HepG2 (cell line): Measurements from ENCODE around the gene PIMREG. TPM values are rescaled to one million over a fixed set of nuclear protein-coding genes. Genes with fewer than 3 reads are reported as not detected.

ENCODE experiments used
- ATAC-seq: fragments of 200-7000 bp; cut with Tn5 transposase; 3 replicates; pipeline ENCODE4 v1.9.1; 2020; ENCODE audit warnings: mild to moderate bottlenecking, moderate library complexity
- BruUV-seq: library from RNA; stranded (reverse); fragments of 400-500 nt; replicated peaks from 2 replicates; lab custom pipeline; 2021; lab: Mats Ljungman, UMichigan
- CTCF ChIA-PET: fragments of 300-600 bp; formaldehyde crosslinking; extraction: SDS; loops from one replicate; lab custom pipeline; 2021; ENCODE audit warnings: low total read pairs, inconsistent platforms, low intra/inter-chr PET ratio; lab: Yijun Ruan, JAX
- POLR2A ChIA-PET: fragments of 350-600 bp; sonication (Branson Sonifier 250); formaldehyde crosslinking; loops from one replicate; lab custom pipeline; 2020; ENCODE audit warnings: antibody characterized with exemption, inconsistent platforms; lab: Yijun Ruan, JAX
- DNase-seq: peaks from one replicate; pipeline ENCODE4 v3.0.0-alpha.2; 2015; ENCODE audit warnings: low spot score
- FAIRE-seq: peaks from 3 replicates; lab custom pipeline; 2011; peaks lifted over from hg19 to GRCh38; lab: Jason Lieb, UNC
- H2AFZ ChIP-seq: one replicate; pipeline ENCODE4 v1.6.1; 2011; ENCODE audit warnings: low read length, inconsistent platforms
- H3K27ac ChIP-seq: fragments of 300-600 bp; 3 replicates; pipeline ENCODE4 v1.8.0; 2011; ENCODE audit warnings: mixed run types, mild to moderate bottlenecking, mixed read lengths, low read length, inconsistent platforms; ENCODE audit not compliant: insufficient read depth; ENCODE audit errors: extremely low read length
- H3K27me3 ChIP-seq, 2 experiments: fragments of 200-600 bp in 1 of 2; 2 replicates in 1 of 2; 3 replicates in 1 of 2; pipeline versions ENCODE4 v1.6.0 to v1.8.0; 2011; ENCODE audit warnings: low read length in 2 of 2, mild to moderate bottlenecking in 2 of 2, moderate library complexity in 2 of 2, inconsistent platforms in 1 of 2; ENCODE audit not compliant: insufficient read depth in 2 of 2, control insufficient read depth in 1 of 2
- H3K36me3 ChIP-seq, 2 experiments: fragments of 200-600 bp in 1 of 2; replicated peaks in 1 of 2; 2 replicates in 1 of 2; 3 replicates in 1 of 2; pipeline versions ENCODE4 v1.5.1 to v1.8.0; 2011; ENCODE audit warnings: low read length in 2 of 2, inconsistent platforms in 1 of 2; ENCODE audit not compliant: insufficient read depth in 2 of 2, control insufficient read depth in 1 of 2
- H3K4me1 ChIP-seq: 2 replicates; pipeline ENCODE4 v1.5.1; 2012; ENCODE audit warnings: low read length, inconsistent platforms; ENCODE audit not compliant: insufficient read depth
- H3K4me2 ChIP-seq: 2 replicates; pipeline ENCODE4 v1.6.0; 2011; ENCODE audit warnings: low read depth, low read length, inconsistent platforms
- H3K4me3 ChIP-seq, 3 experiments: fragments of 200-600 bp in 1 of 3; sonication (generic), shearing (Covaris generic) in 1 of 3; replicated peaks in 1 of 3; 2 replicates each; pipeline ENCODE4 v1.5.1; 2011 to 2016; ENCODE audit warnings: low read length in 3 of 3, inconsistent platforms in 2 of 3, low read depth in 2 of 3, mild to moderate bottlenecking in 2 of 3, control low read depth in 1 of 3, mixed read lengths in 1 of 3; ENCODE audit not compliant: insufficient read depth in 1 of 3
- H3K79me2 ChIP-seq: one replicate; pipeline ENCODE4 v1.6.1; 2011; ENCODE audit warnings: low read length, inconsistent platforms; ENCODE audit not compliant: insufficient read depth
- H3K9ac ChIP-seq: 2 replicates; pipeline ENCODE4 v1.6.0; 2011; ENCODE audit warnings: mild to moderate bottlenecking, low read depth, low read length, inconsistent platforms; ENCODE audit not compliant: insufficient read depth
- H3K9me3 ChIP-seq: 2 replicates; pipeline ENCODE4 v1.5.1; 2012; ENCODE audit warnings: mild to moderate bottlenecking, low read length
- H4K20me1 ChIP-seq: 2 replicates; pipeline ENCODE4 v1.6.0; 2011; ENCODE audit warnings: inconsistent platforms, mild to moderate bottlenecking, low read length, moderate library complexity; ENCODE audit not compliant: insufficient read depth
- ATRX ChIP-seq: sonication (generic); formaldehyde crosslinking; IDR thresholded peaks from 2 replicates; pipeline ENCODE4 v1.4.0; 2020; ENCODE audit warnings: missing genetic modification reagents, borderline replicate concordance
- CBX1 ChIP-seq: IDR thresholded peaks from one replicate; pipeline ENCODE4 v1.6.1; 2016; ENCODE audit warnings: antibody characterized with exemption, low read depth
- CHD4 ChIP-seq: fragments of 200-600 bp; sonication (generic); IDR thresholded peaks from 2 replicates; pipeline ENCODE4 v1.7.0; 2017; ENCODE audit warnings: mild to moderate bottlenecking, low read length, borderline replicate concordance
- ISL2 ChIP-seq: sonication (generic); formaldehyde crosslinking; IDR thresholded peaks from 2 replicates; pipeline ENCODE4 v1.5.0; 2020; ENCODE audit warnings: missing genetic modification reagents
- NFKBIZ ChIP-seq: IDR thresholded peaks from 2 replicates; pipeline ENCODE4 v1.6.1; 2018; ENCODE audit warnings: missing genetic modification reagents, missing compliant biosample characterization
- NR1H2 ChIP-seq: sonication (generic); formaldehyde crosslinking; IDR thresholded peaks from 2 replicates; pipeline ENCODE4 v1.8.1; 2022; ENCODE audit warnings: low read depth, missing genetic modification reagents, borderline replicate concordance
- SIN3A ChIP-seq: IDR thresholded peaks from 2 replicates; pipeline ENCODE4 v1.6.1; 2011; ENCODE audit warnings: low read depth, mild to moderate bottlenecking, control low read depth, low read length, borderline replicate concordance
- TARDBP ChIP-seq: sonication (generic); formaldehyde crosslinking; IDR thresholded peaks from 2 replicates; pipeline ENCODE4 v1.8.0; 2022; ENCODE audit warnings: mild to moderate bottlenecking, missing genetic modification reagents
- THYN1 ChIP-seq: sonication (generic); formaldehyde crosslinking; IDR thresholded peaks from 2 replicates; pipeline ENCODE4 v1.8.1; 2023; ENCODE audit warnings: low read depth, mild to moderate bottlenecking, moderate library complexity, missing genetic modification reagents, borderline replicate concordance
- ZFP1 ChIP-seq: IDR thresholded peaks from 2 replicates; pipeline ENCODE4 v1.6.1; 2016
- ZNF20 ChIP-seq: sonication (generic); formaldehyde crosslinking; IDR thresholded peaks from 2 replicates; pipeline ENCODE4 v1.4.0; 2020; ENCODE audit warnings: mild to moderate bottlenecking, moderate library complexity, missing genetic modification reagents
- ZNF24 ChIP-seq: fragments of 450-650 bp; IDR thresholded peaks from 2 replicates; pipeline ENCODE4 v1.6.1; 2017; ENCODE audit warnings: antibody characterized with exemption, mild to moderate bottlenecking
- ZNF557 ChIP-seq: sonication (generic); formaldehyde crosslinking; IDR thresholded peaks from 2 replicates; pipeline ENCODE4 v1.4.0; 2020; ENCODE audit warnings: missing genetic modification reagents
- ZNF562 ChIP-seq: sonication (generic); formaldehyde crosslinking; IDR thresholded peaks from 2 replicates; pipeline ENCODE4 v1.8.0; 2022; ENCODE audit warnings: missing genetic modification reagents, borderline replicate concordance
- ZNF572 ChIP-seq: sonication (generic); formaldehyde crosslinking; IDR thresholded peaks from 2 replicates; pipeline ENCODE4 v1.5.1; 2020; ENCODE audit warnings: mild to moderate bottlenecking, missing genetic modification reagents
- ZNF776 ChIP-seq: sonication (generic); formaldehyde crosslinking; IDR thresholded peaks from 2 replicates; pipeline ENCODE4 v1.4.0; 2020; ENCODE audit warnings: mild to moderate bottlenecking, missing genetic modification reagents
- ZNF83 ChIP-seq: sonication (generic); formaldehyde crosslinking; IDR thresholded peaks from 2 replicates; pipeline ENCODE4 v1.4.0; 2020; ENCODE audit warnings: missing genetic modification reagents, mild to moderate bottlenecking, borderline replicate concordance
- WGBS: methylation state at CpG from one replicate; pipeline ENCODE4 v1.1.6; 2017; ENCODE audit warnings: low lambda C conversion rate; 5-methylcytosine and 5-hydroxymethylcytosine counted together
- in situ Hi-C: cut with HindIII; loops from 2 replicates; pipeline ENCODE4 v1.10.0; 2017; ENCODE audit warnings: low pct_unique_long_range_greater_than_20kb; ENCODE audit not compliant: extremely low pct_ligation_motif_present
- intact Hi-C: fragments of 100-400 bp; cut with micrococcal nuclease; formaldehyde crosslinking; loops from one replicate; pipeline ENCODE4 v1.10.0; 2022; ENCODE audit not compliant: unreplicated experiment
- polyA plus RNA-seq, 8 experiments: library from polyadenylated mRNA; depleted of rRNA in 3 of 8; stranded (reverse) in 7 of 8; unstranded in 1 of 8; fragments of >200 nt; fragmentation: Illumina TruSeq in 4 of 8; extraction: Trizol in 4 of 8; gene quantifications; 2 replicates each; pipeline versions ENCODE4 v1.2.1 to v1.2.3, GENCODE V29; 2011 to 2016; ENCODE audit warnings: low read depth in 4 of 8, missing spikeins in 1 of 8, mixed read lengths in 1 of 8; ENCODE audit not compliant: insufficient read depth in 1 of 8
- total RNA-seq, 5 experiments: library from RNA; depleted of rRNA; stranded (reverse); fragments of >200 nt; fragmentation: Illumina TruSeq; extraction: Trizol; gene quantifications; 2 replicates each; pipeline ENCODE4 v1.2.3, GENCODE V29; 2016; ENCODE audit warnings: low read depth in 1 of 5
- TF ChIP-seq, protein P1 (sequence below): sonication (generic); formaldehyde crosslinking; IDR thresholded peaks from 2 replicates; pipeline ENCODE4 v1.8.0; 2022; ENCODE audit warnings: mild to moderate bottlenecking, missing genetic modification reagents, moderate library complexity
- TF ChIP-seq, protein P2 (sequence below): IDR thresholded peaks from 2 replicates; pipeline ENCODE4 v1.6.1; 2018; ENCODE audit warnings: missing genetic modification reagents
- TF ChIP-seq, protein P3 (sequence below): sonication (generic); formaldehyde crosslinking; IDR thresholded peaks from 2 replicates; pipeline ENCODE4 v1.5.0; 2020; ENCODE audit warnings: mild to moderate bottlenecking, missing genetic modification reagents

PIMREG gene
- total and polyA plus RNA-seq, 2 of the 13 experiments (the other 11 are each of a cell fraction or from before 2014, with no cell fraction given), result 15.6 to 30.3 TPM

DNA sequence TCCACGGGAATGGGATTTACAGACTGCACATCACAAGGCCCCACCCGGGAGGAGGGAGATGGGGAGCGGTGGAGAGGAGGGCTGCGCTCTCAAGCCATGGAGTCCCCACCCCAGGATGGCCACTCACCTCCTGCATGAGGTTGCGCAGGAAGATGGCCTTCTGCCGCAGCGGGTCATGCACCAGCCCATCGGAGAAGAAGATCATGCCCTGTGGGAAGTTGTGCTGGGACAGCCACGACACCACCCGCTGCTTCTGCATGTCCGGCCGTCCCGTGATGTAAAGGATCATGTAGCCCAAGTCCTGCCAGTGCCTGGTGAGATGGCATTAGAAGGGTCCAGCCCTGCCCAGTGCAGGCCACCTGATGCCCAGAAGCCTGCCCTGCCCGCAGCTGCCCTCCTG, 17.0 kb downstream of the PIMREG start:
- in situ Hi-C loops (no loop called here), intact Hi-C loops (no loop called here)
- no peak for DNase-seq
- ChIA-PET POLR2A (no interaction called here), CTCF (no interaction called here)
- ATAC-seq, result no peak
- TF ChIP-seq, protein P1, sequence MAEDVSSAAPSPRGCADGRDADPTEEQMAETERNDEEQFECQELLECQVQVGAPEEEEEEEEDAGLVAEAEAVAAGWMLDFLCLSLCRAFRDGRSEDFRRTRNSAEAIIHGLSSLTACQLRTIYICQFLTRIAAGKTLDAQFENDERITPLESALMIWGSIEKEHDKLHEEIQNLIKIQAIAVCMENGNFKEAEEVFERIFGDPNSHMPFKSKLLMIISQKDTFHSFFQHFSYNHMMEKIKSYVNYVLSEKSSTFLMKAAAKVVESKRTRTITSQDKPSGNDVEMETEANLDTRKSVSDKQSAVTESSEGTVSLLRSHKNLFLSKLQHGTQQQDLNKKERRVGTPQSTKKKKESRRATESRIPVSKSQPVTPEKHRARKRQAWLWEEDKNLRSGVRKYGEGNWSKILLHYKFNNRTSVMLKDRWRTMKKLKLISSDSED, result no peak
- no peak for TF ChIP-seq ZNF24
- TF ChIP-seq ZNF562 (CRISPR knock-in tag), result no peak
- no peak for TF ChIP-seq ZNF572 (CRISPR knock-in tag)
- no peak for TF ChIP-seq ZNF776 (CRISPR knock-in tag)
- no peak for TF ChIP-seq ZNF20 (CRISPR knock-in tag)
- no peak for TF ChIP-seq THYN1
- no peak for TF ChIP-seq CBX1
- TF ChIP-seq ISL2 (CRISPR knock-in tag), result no peak
- no peak for TF ChIP-seq SIN3A
- TF ChIP-seq TARDBP (CRISPR knock-in tag), result no peak
- no peak for TF ChIP-seq ZNF557 (CRISPR knock-in tag)
- TF ChIP-seq CHD4, result no peak
- no peak for TF ChIP-seq NR1H2 (CRISPR knock-in tag)
- TF ChIP-seq, protein P2, sequence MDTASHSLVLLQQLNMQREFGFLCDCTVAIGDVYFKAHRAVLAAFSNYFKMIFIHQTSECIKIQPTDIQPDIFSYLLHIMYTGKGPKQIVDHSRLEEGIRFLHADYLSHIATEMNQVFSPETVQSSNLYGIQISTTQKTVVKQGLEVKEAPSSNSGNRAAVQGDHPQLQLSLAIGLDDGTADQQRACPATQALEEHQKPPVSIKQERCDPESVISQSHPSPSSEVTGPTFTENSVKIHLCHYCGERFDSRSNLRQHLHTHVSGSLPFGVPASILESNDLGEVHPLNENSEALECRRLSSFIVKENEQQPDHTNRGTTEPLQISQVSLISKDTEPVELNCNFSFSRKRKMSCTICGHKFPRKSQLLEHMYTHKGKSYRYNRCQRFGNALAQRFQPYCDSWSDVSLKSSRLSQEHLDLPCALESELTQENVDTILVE, result no peak
- TF ChIP-seq NFKBIZ (CRISPR knock-in tag), result no peak
- TF ChIP-seq ZNF83 (CRISPR knock-in tag), result no peak
- TF ChIP-seq ZFP1 (CRISPR knock-in tag), result no peak
- TF ChIP-seq, protein P3, sequence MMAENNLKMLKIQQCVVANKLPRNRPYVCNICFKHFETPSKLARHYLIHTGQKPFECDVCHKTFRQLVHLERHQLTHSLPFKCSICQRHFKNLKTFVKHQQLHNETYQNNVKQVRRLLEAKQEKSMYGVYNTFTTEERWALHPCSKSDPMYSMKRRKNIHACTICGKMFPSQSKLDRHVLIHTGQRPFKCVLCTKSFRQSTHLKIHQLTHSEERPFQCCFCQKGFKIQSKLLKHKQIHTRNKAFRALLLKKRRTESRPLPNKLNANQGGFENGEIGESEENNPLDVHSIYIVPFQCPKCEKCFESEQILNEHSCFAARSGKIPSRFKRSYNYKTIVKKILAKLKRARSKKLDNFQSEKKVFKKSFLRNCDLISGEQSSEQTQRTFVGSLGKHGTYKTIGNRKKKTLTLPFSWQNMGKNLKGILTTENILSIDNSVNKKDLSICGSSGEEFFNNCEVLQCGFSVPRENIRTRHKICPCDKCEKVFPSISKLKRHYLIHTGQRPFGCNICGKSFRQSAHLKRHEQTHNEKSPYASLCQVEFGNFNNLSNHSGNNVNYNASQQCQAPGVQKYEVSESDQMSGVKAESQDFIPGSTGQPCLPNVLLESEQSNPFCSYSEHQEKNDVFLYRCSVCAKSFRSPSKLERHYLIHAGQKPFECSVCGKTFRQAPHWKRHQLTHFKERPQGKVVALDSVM (CRISPR knock-in tag), result no peak
- TF ChIP-seq ATRX (CRISPR knock-in tag), result no peak
- Histone ChIP-seq H3K79me2 (no peaks in the 10 kb centered on the region), H4K20me1 (no peaks in the 10 kb centered on the region), H3K4me3 (no peak overlapping the region), H3K36me3 (no peaks in the 10 kb centered on the region), H2AFZ (no peak overlapping the region), H3K27me3 (peaks cover 0 to 3% of the 10 kb centered on the region in 2 experiments; a peak in 3 of 5 replicates), H3K9ac (no peak overlapping the region), H3K9me3 (no peaks in the 10 kb centered on the region), H3K4me1 (peaks cover 23% of the 10 kb centered on the region), H3K27ac (no peak overlapping the region), H3K4me2 (no peak overlapping the region)
- no peak for FAIRE-seq
- WGBS, result 86% methylated on average over 3 of the region's 14 CpGs
- BruUV-seq, result no TSS peak
